GM19240 (cell line): ENCODE measurements around the gene TRAF7.
A peak's percentile ranks its signal among the peaks of the same experiment; 100 is the strongest.

Source experiments
- DNase-seq: peaks from one replicate; pipeline ENCODE4 v3.0.0; 2011; ENCODE audit warnings: low spot score; ENCODE audit not compliant: insufficient read length

Gene TRAF7

DNA sequence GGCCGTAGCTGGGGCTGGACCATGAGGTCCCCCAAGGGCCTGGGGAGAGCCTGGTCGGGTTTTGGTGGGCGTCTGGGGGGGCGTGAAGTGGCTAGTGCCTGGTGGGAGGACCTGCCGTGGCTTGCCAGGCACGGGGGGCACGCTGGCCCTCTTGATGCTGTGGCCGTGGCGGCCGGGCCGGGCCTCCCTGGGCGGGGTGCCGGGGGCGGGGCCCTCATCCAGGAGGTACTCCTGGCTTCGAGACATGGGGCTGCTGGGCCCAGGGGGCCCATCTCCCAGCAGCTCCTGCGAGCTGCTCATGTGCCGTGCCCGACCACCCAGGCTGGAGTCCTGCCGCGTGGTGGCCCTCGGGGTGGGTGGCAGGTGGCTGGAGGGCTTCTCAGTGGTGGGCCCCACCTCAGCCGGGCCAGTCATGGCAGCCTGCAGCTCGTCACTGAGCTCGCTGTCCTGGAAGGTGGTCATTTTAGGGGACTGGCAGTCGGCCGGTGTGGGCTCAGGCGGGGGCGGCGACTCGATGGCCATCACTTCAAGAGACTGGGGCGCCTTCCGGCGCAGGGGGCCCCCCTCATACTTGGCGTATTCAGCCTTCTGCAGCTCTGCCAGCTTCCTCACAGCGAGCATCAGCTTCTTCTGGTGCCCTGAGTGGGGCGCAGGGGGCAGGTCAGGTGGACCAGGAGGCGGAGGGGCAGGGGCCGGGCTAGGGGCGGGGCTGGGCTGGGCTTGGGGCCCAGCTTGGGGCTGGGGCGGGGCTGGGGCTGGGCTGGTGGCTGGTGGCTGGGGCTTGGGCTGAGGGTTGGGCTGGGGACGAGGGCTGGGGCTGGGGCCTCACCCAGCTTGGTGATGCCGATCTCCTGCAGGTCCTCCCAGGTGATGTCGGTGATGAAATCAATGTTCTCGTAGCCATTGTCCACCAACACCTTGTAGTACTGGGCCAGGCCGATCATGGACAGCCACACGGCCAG lies 25.7 kb downstream of the TRAF7 start:
- no peak for DNase-seq

DNA sequence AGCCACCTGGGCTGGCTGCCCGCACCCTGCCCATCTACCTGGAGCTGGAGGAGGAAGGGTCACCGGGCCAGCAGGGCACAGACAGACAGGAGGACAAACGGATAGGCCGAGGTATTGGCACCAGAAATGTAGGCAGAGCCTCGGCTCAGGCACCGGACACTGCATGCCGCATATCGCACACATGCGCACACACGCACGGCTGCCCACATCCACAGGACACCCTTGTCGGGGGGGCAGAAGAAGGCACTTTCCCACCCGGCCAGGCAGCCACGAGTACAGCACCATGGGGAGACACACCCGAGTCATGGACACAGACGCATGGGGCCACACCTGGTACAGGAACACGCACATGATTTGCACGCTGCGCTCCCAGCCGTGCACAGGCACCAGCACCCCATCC lies 26.4 kb downstream of the TRAF7 start:
- no peak for DNase-seq

- DNase-seq: no peak
These were observed 28.1 kb downstream of the TRAF7 start for GRCh38 chr16:2183671-2184070.

- DNase-seq: no peak
These were observed 28.8 kb downstream of the TRAF7 start for GRCh38 chr16:2184346-2184745.

DNA sequence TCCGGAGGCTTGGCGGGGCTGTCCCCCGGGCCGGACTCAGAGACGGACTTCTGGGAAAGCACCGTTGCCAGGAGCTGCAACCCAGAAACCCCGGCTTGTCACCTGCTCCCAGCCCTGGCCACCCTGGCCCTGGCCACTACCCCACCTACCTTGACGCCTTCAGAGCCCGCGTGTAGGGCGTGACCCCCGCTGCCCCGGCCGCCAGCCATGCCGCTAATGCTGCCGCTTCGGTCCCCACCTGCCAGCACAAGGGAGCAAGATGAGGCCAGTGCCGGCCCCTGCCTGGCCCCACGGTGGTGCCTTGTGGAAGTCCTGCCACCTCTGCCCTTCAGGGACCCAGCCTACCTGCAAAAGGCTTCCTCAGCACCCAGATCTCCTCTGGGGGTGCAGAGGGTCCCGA lies 29.4 kb downstream of the TRAF7 start:
- no peak for DNase-seq

DNA sequence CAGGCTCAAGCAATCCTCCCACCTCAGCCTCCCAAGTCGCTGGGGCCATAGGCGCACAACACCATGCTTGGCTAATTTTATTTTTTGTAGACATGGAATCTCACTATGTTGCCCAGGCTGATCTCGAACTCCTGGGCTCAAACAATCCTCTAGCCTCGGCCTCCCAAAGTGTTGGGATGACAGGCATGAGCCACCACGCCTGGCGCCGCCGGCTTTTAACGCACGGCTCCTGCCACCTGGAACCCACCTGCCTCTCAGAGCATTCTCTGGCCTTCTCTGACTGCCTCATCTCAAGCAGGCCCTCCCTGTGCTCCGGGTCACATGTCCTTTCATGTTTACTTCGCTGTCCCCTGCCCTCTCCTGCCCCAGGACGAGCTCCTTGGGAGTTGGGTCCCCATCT lies 30.5 kb downstream of the TRAF7 start:
- DNase-seq: no peak

- DNase-seq: no peak
These were observed 30.9 kb downstream of the TRAF7 start for GRCh38 chr16:2186505-2186904.

GRCh38 chr16:2187212-2187611 lies 31.6 kb downstream of the TRAF7 start:
- no peak for DNase-seq

DNA sequence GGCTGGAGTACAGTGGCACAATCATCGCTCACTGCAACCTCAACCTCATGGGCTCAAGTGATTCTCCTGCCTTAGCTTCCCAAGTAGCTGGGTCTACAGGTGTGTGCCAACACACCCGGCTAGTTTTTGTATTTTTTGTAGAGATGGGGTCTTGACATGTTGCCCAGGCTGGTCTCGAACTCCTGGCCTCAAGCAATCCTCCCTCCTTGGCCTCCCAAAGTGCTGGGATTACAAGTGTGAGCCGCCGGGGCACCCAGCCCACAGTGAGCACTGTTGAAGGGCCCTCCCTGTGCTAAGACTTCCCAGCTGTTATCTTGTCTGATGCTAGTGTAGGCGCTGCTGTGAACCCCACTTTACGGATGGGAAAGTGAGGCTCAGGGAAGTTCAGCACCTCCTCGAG lies 32.8 kb downstream of the TRAF7 start:
- DNase-seq: no peak

- no peak for DNase-seq
These were observed 33.8 kb downstream of the TRAF7 start for GRCh38 chr16:2189252-2189893.

DNA sequence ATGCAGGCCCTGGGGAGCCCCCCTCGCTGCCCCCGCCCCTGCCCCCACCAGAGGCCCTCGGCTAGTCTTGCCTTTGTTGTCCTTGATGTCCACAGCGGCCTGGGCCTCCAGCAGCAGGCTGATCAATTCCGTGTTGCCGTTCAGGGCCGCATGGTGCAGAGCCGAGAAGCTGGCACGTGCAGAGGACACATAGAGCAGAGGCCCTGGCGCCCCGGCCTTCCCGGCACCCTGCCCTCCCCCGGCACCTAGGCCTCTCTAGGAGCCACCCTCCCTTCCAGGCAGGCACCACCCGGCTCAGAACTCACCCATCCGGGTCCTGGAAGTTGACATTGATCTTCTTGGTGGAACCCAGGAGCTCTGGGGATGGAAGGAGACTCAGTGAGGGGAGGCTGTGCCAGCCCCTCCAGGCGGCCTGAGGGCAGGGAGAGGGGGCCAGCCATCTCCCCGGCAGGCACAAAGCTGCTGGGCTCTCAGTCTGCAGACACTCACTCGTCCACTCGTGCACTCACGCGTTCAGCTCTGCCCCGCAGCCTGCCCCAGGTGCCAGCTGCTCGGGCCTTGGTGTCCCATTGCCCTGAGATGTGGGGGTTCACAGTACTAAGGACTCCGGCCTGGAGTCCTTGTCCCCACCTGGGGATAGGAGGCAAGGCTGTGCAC lies 34.5 kb downstream of the TRAF7 start:
- no peak for DNase-seq

DNA sequence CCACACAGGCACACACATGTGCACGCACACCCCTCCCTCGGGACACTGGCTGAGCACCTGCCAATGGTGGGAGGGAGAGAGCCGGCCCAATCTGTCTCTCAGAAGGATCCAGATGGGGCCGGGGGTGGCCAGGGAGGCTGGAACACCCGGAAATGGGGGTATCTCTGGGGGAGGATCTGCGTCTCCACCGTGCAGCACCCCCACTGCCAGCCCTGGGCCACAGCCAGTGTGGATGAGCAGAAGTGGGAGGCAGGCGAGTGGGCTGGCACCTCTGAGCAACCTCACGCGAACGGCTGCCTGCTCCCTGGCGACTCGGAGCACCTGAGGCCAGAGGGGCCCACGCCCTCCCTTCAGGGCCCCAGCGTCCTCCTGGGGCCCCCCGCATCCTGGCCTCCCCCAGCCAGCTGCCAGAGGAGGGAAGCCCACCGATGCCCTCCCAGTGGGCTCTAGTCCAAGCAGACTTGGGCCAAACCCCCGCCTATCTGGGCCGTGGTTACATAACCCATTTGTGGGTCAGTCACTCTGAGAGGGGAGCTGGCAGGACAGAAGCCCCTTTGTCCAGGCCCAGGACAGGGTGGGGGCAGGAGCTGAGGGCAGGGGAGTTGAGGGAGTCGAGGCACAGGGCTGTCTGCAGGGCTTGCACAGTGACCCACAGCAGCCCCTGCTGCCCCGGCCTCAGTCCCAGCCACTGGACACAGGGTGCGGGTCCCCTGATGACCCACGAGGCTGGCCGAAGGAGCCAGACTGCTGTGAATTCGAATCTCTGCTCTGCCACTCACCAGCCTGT lies 35.3 kb downstream of the TRAF7 start:
- no peak for DNase-seq

GRCh38 chr16:2191446-2191706 lies 35.8 kb downstream of the TRAF7 start:
- DNase-seq: no peak

GRCh38 chr16:2194166-2194834 lies 38.7 kb downstream of the TRAF7 start:
- no peak for DNase-seq

GRCh38 chr16:2194852-2195321 lies 39.3 kb downstream of the TRAF7 start:
- DNase-seq: peak; percentile 85

DNA sequence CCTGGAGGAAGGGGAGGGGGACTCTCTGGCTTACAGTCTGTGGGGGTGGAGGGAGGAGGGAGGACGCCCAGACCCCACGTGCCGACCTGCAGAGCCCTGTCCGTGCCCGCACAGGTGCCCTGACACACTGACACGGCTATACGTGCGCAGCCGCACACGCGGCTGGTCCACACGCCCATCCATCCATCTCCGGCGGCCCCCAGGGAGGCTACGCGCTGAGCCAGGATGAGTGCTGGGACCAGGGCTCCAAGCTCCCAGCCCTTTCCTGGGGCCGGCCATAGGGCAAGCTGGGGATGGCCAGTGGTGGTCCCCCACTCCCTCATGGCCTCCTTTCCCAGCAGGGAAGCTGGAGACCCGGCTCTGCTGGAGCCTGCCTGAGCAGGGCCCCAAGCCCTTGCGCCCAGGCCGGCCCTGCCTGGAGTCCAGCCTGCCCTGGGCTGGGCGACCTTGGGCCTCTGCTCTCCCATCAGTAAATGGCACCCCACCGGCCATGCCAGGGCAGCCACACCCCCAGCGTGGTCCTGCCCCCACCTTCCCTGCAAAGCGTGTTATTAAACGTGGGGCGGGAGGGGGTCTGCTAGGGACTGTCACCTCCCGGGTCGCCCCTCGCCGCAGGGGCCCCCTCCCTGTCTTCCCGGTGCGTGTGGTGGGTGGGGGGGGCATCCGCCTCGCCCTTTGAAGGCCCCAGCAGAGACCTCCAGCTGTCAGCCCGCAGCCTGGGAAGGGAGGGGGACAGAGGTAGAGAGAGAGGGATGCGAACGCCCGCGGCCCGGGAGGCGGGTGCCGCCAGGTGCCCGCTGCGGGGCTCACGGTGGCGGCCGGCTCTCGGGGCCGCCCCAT lies 40.0 kb downstream of the TRAF7 start:
- no peak for DNase-seq

DNA sequence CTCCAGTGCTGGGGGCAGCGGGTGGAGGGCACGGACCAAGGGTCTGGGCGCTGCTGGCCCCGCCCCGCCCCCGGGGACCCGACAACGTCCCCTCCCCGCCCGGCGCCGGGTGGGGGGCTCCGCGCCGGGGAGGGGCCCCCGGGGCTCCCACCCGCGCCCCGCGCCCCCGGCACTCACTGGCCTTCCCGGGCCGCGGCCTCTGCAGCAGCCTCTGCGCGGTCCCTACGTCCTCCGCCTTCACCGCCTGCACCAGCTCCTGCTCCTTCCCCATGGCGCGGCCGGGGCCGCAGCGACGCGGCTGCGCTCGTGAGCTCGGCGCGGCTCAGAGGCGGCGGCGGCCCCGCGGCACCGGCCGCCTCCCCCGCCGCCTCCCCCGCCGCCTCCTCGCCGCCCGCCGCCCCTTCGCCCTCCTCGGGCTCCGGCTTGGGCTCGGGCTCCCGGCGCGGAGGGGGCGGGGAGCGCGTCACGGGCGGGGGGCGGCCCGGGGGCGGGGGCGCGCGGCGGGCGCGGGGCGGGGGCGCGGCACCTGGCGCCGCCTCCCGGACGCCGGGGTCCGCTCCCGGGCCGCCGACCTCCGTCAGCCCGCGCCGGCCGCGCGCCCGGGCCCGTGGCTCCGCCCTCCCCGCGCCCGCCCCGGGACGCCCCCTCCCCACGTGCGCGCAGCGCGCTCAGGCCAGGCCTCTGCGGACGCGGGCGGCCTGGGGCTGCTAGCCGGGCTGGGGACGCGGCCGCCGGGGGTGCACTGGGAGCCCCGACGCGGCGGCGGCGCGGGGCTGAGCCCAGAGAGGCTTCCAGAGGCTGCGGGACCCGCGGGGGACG lies 40.8 kb downstream of the TRAF7 start, which contains the start of gene CASKIN1:
TSS of gene CASKIN1 (minus strand) at position 444 of the 819 bp plus-strand sequence. CDS start at position 271, 173 bp downstream.
- no peak for DNase-seq

DNA sequence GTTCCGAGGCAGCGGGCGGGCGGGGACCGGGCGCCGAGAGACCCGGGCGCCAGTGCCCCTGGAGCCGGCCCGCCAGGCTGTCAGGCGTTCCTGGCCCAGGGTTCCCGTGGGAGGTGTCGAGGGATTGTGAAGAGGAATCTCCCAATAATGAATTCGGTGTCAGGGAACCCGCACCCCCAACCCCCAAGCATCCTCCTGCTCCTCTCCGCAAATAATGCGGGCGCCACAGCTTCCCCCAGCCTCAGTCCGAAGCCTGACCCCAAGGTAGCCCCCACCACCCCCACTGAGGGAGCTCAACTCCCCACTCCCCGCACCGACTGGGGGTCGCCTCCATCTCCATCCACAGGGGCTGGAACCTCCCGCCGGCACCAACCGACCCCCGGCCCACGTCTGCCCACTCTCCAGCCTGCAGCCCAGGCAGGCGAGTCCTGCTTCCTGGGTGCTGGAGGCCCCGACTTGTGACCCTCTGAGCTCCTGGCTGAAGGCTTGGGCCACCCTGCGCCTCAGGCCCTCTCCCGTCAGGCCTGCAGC lies 41.5 kb downstream of the TRAF7 start:
- no peak for DNase-seq

DNA sequence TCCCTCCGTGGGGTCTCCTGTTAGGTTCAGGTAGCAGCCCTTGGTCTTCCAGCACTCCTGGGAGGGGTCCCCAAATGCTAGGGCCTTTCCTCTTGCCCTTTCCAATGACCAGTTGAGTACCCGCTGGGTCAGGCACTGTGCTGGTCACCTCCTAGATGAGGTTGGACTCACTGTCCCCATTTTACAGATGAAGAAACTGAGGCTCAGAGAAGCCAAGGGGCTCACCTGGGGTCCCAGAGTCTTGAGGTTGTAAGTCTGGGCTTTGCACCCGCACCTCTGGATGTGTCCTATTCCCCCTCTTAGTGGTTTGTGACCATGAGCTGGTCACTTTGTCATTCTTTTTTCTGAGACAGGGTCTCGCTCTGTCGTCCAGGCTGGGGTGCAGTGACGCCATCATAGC lies 42.2 kb downstream of the TRAF7 start:
- no peak for DNase-seq
